GM19324 (cell line): ENCODE measurements around the gene TPCN2.
A peak's percentile ranks its signal among the peaks of the same experiment; 100 is the strongest.
"Not testable (repeated sequence)": the region's sequence is repeated elsewhere in the genome, so short reads cannot be mapped to it uniquely, and the experiment has no call there.

Experiments used
- ATAC-seq: cut with Tn5 transposase; IDR thresholded peaks from one replicate; pipeline ENCODE4 v1.9.1; 2021; ENCODE audit warnings: mild to moderate bottlenecking, moderate library complexity; ENCODE audit not compliant: unreplicated experiment, low FRiP score

Gene TPCN2

DNA sequence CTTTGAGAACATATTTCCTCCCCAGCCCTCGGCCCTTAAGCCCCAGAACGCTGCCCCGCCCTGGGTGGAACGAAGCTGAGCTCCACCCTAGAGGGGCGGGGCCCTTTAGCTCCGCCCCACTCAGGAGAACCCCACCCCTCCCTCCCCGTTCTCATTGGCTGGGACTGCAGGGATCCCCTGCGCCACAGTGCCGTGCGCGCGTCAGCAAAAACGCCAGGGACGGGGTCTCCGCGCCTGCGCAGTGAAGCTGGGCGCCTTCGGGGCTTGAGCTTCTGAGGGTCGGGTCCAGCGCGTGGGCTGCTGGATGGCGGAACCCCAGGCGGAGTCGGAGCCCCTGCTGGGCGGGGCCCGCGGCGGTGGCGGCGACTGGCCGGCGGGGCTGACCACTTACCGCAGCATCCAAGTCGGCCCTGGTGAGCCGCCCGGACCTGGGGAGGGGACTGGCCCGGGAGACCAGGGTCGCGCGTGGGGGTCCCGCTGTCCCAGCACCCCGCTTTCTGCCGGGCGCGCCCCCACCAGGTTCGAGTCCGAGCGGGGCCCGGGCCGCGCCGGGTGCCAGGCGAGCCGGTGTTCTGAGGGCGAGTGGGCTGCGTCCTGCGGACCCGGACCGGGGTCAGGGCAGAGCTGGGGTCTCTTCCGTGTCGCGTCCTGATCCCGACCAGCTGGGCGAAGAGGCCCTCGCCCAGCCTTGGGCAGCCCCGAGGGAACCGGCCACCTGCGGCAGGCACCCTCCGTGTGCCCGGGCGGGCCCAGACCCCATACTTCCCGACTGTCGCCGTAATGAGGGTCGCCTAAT is at the start of gene TPCN2:
Gene TPCN2 (plus strand): TSS at position 239 of the 796 bp plus-strand sequence. CDS start 66 bp downstream, at position 305.
- ATAC-seq = peak; percentile 85

DNA sequence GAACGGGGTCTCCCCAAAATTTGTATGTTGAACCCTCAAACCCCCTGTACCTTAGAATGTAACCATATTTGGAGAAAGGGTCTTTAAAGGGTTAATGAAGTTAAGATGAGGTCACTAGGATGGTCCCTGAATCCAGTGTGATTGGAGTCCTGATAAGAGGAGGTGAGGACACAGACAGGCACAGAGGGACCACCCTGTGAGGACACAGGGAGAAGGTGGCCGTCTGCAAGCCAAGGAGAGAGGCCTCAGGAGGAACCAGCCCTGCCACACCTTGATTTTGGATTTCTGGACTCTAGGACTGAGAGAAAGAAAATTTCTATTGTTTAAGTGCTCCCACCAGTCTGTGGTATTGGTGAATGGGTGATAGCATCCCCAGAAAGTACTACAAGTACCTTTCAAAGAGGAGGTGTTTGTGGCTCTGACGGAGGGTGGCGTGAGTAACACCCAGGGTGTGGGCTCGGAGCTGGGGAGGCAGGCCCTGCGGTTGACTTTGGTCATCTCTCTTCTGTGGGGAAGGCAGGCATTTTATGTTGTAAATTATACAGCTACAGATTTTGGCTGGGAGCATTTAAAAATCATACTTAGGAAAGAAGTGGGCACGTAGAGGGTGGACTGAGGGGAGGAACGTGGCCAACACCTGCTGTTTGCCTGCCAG is 49.5 kb upstream of the TPCN2 start:
- no peak for ATAC-seq

DNA sequence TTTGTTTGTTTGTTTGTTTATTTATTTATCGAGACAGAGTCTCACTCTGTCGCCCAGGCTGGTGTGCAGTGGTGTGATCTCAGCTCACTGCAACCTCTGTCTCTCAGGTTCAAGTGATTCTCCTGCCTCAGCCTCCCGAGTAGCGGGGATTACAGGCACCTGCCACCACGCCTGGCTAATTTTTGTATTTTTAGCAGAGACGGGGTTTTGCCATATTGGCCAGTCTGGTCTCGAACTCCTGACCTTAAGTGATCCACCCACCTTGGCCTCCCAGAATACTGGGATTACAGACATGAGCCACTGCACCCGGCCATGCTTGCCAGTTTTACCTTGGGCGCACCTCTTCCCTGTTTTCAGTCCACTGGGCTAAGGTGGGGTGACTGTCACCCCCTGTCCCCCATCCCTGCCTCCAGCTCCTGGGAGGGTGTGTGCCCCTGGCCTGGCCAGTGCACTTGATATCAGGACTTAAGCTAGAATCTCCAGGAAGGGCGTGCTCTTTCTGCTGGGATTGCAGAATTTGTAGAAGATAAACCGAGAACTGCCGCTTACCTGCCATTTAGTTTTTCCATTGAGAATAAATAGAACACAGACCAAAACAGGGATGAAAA is 48.9 kb upstream of the TPCN2 start:
- ATAC-seq = not testable (repeated sequence)

DNA sequence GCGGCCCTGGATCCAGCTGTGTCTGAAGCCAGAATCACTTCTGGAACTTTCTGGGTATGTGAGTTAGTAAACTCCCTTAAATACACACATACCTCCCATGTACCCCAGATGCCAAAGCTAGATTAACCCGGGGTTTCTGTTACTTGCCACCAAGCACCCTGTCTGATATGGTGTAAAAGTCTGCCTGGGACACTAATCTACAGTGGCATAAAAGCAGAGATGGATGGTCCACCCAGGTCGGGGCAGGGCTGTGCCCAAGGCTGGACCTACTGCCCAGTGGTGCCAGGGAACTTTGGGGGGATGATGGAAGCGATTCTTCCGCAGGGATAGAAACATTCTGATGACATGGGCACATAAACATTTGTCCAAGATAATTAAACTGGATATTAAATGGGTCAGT is 48.3 kb upstream of the TPCN2 start:
- no peak for ATAC-seq

DNA sequence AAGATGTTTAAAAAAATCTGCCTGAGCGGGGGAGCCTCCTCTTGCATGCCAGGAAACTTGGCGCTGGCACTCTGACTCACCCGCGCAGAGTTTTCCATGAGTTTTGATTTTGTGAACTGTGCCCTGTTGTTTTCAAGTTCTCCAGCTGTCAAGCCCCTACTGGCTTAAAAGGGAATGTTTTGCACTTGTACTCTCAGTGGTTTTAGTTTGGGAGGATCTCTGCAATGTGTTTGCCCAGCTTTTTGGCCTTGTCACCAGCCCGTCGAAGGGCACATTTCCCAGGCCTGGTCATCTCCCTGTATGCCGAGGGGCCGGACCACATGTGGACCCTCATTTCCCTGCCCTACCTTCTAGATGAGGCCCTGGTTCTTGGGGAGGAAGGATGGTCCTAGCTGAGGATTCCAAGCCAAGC is 47.9 kb upstream of the TPCN2 start:
- no peak for ATAC-seq

DNA sequence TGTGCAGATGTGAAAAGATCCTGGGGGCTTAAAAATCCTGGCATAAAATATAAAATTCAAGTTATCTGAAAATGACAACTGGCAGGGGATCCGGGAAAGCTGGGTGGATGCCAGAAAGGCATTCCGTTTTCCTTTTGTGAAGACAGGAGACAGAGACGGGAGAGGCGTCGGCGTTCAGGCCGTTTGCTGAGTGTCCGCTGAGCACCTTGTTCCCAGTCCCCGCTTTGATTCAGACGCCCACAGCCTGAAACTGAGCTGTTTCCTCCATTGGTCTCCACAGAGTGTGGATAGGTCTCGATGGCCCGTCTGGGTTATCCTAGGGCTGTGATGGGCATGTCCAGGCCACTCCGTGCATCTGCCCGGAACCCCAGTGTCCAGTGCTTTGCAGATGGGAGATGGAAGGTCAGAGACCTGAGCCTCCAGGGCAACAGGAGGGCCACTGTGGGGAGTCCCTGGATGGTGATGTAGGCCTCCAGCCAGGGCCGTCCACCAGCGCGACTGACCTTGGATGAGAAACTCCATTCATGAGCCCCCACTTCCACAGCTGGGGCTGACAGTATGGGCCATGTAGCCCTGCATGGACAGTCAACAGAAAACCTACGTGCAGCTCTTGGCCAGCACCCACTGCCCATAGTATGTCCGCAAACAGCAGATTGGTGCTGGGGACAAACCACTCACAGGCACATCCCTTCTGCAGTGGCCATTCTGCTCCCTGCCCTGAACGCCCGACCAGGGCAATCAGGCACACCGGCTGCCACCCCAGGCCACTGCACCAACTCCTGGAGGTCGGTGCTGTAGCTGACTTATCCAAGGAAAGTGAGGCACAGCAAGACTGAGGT is 47.3 kb upstream of the TPCN2 start:
- no peak for ATAC-seq

- ATAC-seq = no peak
Observed at GRCh38 chr11:69002110-69002569, 46.6 kb upstream of the TPCN2 start.

DNA sequence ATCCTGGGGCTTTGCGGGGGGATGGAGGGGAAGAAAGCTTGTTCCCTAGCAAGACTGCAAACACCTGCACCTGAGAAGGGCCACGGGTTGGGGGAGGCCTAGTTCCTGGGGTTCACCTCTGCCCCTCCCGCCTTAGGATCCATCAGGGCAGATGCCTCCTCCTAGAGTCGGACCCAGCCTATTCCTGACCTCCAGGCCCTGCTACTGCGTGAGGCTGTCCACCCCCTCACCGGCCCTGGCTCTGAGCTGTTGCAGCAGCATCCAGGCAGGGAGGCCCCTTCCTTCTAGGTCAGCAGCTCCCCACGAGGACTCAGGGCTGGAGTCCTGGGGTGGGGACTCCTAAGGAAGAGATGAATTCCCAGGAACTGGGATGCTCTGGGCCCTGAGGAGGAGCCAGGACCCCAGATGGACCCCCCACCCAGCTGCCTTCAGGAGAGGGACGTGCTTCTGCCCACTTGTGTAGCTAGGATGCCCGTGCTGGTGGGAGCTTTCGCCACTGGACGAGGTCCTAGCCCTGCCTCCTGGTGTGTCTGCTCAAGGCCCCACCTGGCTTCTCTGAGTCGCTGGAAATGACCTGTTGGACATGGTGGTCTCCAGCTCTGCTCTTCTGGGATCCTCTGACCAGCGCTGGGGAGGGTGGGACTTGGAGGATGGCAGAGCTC is 46.0 kb upstream of the TPCN2 start:
- ATAC-seq = no peak

- ATAC-seq = no peak
Observed at GRCh38 chr11:69003301-69003865, 45.3 kb upstream of the TPCN2 start.

GRCh38 chr11:69003866-69004367 is 44.8 kb upstream of the TPCN2 start:
- ATAC-seq = no peak

DNA sequence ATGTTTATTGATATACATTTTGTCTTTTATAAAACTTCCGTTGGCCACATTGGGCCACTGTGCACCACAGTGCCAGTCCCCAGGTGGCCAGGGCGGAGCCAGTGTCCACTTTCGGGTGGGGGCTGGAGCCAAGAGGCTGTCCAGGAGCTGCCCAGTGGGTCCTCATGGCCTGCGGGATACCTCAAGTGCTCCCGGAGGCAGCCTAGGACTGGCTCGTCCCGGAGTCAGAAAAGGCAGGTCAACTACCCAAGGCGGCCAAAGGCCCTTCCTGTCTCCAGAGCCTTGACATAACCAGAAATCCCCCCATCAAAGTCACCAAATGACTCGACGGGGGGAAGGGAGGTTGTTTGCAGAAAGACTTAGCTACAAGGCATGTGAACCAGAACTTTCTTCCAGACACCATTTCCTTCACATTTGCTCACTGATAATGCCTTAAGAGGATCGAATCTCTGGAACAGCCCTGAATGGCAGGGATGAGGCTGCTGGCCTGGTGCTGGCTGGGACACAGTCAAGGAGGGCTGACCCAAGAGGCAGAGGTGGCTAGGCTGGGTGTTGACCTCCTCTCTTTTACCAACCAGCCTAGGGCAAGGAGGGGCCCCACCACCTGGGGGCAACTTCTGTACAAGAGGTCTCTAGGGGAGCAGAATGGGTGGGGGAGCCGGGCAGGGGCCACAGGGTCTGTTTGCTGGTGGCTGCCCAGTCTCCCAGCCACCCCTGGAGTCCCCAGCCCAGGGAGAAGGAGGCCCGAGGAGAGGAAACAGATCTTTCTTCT is 44.1 kb upstream of the TPCN2 start:
- ATAC-seq = no peak

DNA sequence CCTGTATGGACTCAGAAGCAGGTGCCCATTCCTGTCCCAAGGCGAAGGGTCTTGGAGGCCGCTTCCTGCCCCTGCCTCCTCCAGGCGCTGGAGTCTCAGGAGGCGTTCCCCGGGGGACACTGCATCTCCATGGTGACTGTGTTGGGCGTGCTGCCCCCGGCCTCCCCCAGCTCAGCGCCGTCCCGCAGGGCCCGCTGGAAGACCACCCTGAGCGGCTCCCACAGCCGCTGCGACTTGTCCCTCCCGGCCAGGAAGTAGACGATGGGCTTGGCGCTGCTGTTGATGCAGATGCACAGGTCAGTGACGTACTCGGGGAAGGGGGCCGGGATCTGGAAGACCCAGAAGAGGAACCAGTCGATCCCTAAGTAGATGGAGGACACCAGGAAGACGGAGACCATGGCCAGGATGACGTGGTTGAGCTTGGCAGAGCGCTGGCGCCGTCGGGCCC is 43.5 kb upstream of the TPCN2 start:
- ATAC-seq = no peak

DNA sequence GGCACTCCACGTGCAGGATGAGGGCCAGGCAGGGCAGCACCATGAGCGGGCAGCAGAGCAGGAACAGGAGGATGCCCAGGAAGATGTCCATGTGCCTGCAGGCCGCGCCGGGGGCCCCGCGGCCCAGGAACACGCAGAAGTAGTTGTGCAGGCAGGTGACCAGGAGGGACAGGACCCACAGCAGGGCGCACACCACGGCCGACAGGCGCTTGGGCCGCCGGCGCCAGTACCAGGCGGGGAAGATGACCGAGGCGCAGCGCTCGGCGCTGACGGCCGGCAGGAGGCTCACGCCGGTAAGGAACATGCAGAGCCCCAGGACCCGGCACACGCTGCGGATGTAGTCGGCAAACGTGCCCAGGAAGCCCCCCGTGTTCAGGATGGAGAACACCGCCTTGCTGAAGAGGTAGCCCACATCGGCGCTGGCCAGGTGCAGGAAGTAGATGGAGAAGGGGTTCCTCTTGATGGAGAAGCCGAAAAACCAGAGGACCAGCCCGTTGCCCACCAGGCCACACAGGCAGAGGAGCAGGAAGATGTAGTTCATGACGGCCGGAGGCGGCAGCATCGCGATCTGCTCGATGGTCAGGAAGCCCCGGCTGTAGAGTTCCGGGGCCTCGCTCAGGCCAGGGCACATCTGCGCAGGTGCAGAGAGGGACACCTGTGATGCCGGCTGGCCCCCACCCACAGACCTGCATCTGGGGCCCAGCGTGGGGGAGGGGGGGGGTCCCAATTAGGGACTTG is 42.9 kb upstream of the TPCN2 start:
- no peak for ATAC-seq

DNA sequence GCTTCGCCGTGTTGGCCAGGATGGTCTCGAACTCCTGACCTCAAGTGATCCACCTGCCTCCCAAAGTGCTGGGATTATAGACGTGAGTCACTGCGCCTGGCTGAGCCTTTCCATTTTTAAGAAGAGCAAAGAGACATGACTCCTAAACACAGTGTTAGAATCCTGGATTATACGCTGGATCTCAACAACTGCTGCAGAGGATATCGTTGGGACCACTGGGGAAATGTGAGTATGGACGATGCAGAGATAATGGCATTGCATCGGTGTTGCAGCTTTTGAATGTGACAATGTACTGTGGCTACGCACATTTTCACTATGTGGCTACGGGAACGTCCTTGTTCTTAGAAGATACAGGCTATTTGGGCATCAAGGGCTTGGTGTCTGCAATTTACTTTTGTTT is 41.9 kb upstream of the TPCN2 start:
- ATAC-seq = no peak

DNA sequence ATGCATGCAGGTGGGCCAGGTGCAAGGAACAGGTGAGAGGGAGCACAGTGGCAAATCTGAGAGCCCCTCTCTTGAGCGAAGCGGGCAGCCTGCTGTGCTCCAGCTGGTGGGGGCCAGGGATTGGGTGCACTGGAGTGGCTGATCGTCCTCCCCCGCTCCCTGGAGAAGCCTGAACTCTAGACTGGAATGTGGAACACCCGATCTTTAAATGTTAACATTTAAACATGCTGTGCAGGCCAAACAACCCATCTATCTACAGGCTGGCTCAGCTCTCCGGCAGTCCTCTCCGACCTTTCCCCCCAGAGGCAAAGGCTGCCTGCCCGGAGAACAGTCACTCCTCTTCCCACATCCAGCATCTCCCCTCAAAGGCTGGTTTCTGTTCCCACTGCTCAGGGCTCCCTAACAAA is 40.8 kb upstream of the TPCN2 start:
- no peak for ATAC-seq

GRCh38 chr11:69008737-69009440 is 39.8 kb upstream of the TPCN2 start:
- no peak for ATAC-seq

DNA sequence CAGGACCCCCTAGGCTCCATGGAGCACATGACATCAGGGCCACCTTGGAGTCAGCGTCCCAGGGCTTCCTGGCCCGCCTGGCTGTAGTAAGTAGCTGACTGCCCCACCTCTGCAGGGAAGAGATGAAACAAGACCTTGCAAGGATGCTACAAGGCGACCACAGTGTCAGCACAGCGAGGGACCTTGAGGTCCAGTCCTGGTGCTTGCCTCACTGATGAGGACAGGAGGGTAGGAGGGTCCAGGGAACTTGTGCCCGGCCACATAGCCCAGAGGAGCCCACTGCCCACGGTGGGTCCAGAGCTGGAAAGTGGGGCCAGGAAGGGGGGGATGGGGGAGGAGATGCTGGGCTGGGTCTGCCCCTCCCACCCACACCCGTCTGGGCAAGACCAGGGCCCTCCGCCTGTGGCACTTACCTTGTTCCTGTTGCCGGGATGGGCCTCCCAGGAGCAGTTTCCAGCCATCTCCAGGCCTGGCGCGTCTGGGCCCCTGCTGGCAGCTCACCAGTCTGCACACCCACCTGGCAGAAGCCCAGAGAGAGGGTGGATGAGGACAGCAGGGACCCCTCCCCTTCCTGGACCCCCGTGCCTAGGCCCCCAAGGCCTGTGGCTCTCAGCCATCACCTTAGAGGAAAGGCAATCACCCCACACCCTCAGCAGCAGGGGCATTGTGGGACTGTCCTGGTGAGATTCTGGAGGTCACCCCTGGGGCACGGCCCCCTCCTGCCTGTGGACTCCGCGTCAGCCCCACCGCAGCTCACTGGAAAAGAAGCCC is 39.1 kb upstream of the TPCN2 start:
- ATAC-seq = no peak
